PC-9 (cell line): ENCODE measurements around the gene ZAR1L. TPM values are rescaled to one million over a fixed set of nuclear protein-coding genes. Genes with fewer than 3 reads are reported as not detected.
"Not testable (repeated sequence)": the region's sequence is repeated elsewhere in the genome, so short reads cannot be mapped to it uniquely, and the experiment has no call there.

Source experiments
- Bru-seq: library from RNA; stranded (reverse); fragments of 400-500 nt; gene quantifications from one replicate; lab custom pipeline; 2021; lab: Mats Ljungman, UMichigan
- BruChase-seq, 2 experiments: library from RNA; stranded (reverse); fragments of 400-500 nt; gene quantifications; one replicate each; lab custom pipeline; 2021; lab: Mats Ljungman, UMichigan
- BruUV-seq: library from RNA; stranded (reverse); fragments of 400-500 nt; replicated peaks from 2 replicates; lab custom pipeline; 2021; lab: Mats Ljungman, UMichigan
- CTCF ChIA-PET: fragments of 300-600 bp; sonication (Branson Sonifier 250); formaldehyde crosslinking; loops from one replicate; lab custom pipeline; 2022; ENCODE audit warnings: antibody characterized with exemption; lab: Charles Lee
- POLR2A ChIA-PET: fragments of 300-600 bp; sonication (Branson Sonifier 250); formaldehyde crosslinking; loops from one replicate; lab custom pipeline; 2022; ENCODE audit warnings: antibody characterized with exemption; ENCODE audit not compliant: unreplicated experiment; lab: Charles Lee
- DNase-seq, 2 experiments: peaks; one replicate each; pipeline versions ENCODE4 v3.0.0 to v3.0.0-alpha.2; 2015 to 2022; ENCODE audit warnings: mixed read lengths in 1 of 2
- H2AFZ ChIP-seq: fragments of 200-600 bp; sonication (generic); 2 replicates; pipeline ENCODE4 v1.8.1; 2017; ENCODE audit warnings: antibody characterized with exemption
- H3F3A ChIP-seq: fragments of 200-600 bp; sonication (generic); 2 replicates; pipeline ENCODE4 v1.8.1; 2017; ENCODE audit warnings: antibody characterized with exemption, mild to moderate bottlenecking, low read depth; ENCODE audit not compliant: insufficient read depth
- H3K27ac ChIP-seq: fragments of 200-600 bp; sonication (generic); 2 replicates; pipeline ENCODE4 v1.6.1; 2016; ENCODE audit warnings: mixed run types
- H3K27me3 ChIP-seq: fragments of 200-600 bp; sonication (generic); 2 replicates; pipeline ENCODE4 v1.6.1; 2016; ENCODE audit warnings: low read depth, mixed run types; ENCODE audit not compliant: insufficient read depth
- H3K36me3 ChIP-seq: fragments of 200-600 bp; sonication (generic); 2 replicates; pipeline ENCODE4 v1.6.1; 2016; ENCODE audit warnings: low read depth, mixed run types
- H3K4me1 ChIP-seq: fragments of 200-600 bp; sonication (generic); replicated peaks from 2 replicates; pipeline ENCODE4 v1.6.1; 2016; ENCODE audit warnings: mixed run types; ENCODE audit not compliant: insufficient read depth
- H3K4me2 ChIP-seq: fragments of 200-600 bp; sonication (generic); 2 replicates; pipeline ENCODE4 v1.6.1; 2017; ENCODE audit warnings: mixed run types
- H3K4me3 ChIP-seq: fragments of 200-600 bp; sonication (generic); 2 replicates; pipeline ENCODE4 v1.6.1; 2016; ENCODE audit warnings: mixed run types
- H3K79me2 ChIP-seq: fragments of 200-600 bp; sonication (generic); 2 replicates; pipeline ENCODE4 v1.6.1; 2017; ENCODE audit warnings: low read depth, mixed run types
- H3K9me2 ChIP-seq: fragments of 200-600 bp; sonication (generic); 2 replicates; pipeline ENCODE4 v1.8.1; 2017; ENCODE audit warnings: mild to moderate bottlenecking; ENCODE audit not compliant: insufficient read depth
- H3K9me3 ChIP-seq: fragments of 200-600 bp; sonication (generic); 2 replicates; pipeline ENCODE4 v1.8.1; 2016; ENCODE audit warnings: low read depth; ENCODE audit not compliant: insufficient read depth
- H4K20me1 ChIP-seq: fragments of 200-600 bp; sonication (generic); 2 replicates; pipeline ENCODE4 v1.8.1; 2017; ENCODE audit not compliant: insufficient read depth
- EZH2 ChIP-seq: fragments of 200-600 bp; sonication (generic); IDR thresholded peaks from 2 replicates; pipeline ENCODE4 v1.8.0; 2017; ENCODE audit warnings: antibody characterized with exemption, low read depth
- intact Hi-C: fragments of 100-400 bp; cut with micrococcal nuclease; formaldehyde crosslinking; loops from one replicate; pipeline ENCODE4 v1.10.0; 2022; ENCODE audit not compliant: unreplicated experiment
- long read RNA-seq: library from polyadenylated mRNA; stranded (forward); transcript quantifications from one replicate; pipeline ENCODE4 v2.0.0, GENCODE V29; 2022
- total RNA-seq: library from RNA; stranded (reverse); gene quantifications from 2 replicates; pipeline ENCODE4 v1.2.3, GENCODE V29; 2021
- TF ChIP-seq, protein P1 (sequence below): fragments of 200-600 bp; sonication (generic); conservative IDR thresholded peaks from 2 replicates; pipeline ENCODE4 v1.6.1; 2017; ENCODE audit warnings: mixed run types, antibody characterized with exemption, mild to moderate bottlenecking, moderate library complexity

ZAR1L gene, protein sequence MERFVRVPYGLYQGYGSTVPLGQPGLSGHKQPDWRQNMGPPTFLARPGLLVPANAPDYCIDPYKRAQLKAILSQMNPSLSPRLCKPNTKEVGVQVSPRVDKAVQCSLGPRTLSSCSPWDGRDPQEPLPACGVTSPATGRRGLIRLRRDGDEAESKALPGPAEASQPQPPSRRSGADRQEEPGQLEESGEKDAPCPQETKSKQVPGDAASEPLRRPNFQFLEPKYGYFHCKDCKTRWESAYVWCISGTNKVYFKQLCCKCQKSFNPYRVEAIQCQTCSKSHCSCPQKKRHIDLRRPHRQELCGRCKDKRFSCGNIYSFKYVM
- total RNA-seq: 0.37 and 0.43 TPM in 2 replicates
- percentile 27 among the genes with signal in this experiment for Bru-seq, nascent RNA
- percentile 31 among the genes with signal in this experiment for BruChase-seq, experiment 1, labeled RNA remaining after a 2-hour chase
- BruChase-seq, experiment 2, labeled RNA remaining after a 6-hour chase: percentile 43 among the genes with signal in this experiment
- long read RNA-seq: 0 reads

DNA sequence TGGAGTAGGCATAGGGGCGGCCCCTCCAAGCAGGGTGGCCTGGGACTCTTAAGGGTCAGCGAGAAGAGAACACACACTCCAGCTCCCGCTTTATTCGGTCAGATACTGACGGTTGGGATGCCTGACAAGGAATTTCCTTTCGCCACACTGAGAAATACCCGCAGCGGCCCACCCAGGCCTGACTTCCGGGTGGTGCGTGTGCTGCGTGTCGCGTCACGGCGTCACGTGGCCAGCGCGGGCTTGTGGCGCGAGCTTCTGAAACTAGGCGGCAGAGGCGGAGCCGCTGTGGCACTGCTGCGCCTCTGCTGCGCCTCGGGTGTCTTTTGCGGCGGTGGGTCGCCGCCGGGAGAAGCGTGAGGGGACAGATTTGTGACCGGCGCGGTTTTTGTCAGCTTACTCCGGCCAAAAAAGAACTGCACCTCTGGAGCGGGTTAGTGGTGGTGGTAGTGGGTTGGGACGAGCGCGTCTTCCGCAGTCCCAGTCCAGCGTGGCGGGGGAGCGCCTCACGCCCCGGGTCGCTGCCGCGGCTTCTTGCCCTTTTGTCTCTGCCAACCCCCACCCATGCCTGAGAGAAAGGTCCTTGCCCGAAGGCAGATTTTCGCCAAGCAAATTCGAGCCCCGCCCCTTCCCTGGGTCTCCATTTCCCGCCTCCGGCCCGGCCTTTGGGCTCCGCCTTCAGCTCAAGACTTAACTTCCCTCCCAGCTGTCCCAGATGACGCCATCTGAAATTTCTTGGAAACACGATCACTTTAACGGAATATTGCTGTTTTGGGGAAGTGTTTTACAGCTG, at the start of gene ZAR1L, which contains the start of gene BRCA2:
ZAR1L (minus strand) TSS at position 126 of the 790 bp plus-strand sequence. CDS start 3,438 bp downstream, outside the sequence.
BRCA2 (plus strand) TSS at position 271 of the 790 bp plus-strand sequence. CDS start 953 bp downstream, outside the sequence.
- H3K36me3 ChIP-seq: peaks cover 8% of the 10 kb centered on the region; the same call in 1 of the 2 replicates
- H2AFZ ChIP-seq: peak within 1 kb of the TSS; percentile 100
- BruUV-seq: TSS peak; percentile 69
- ChIA-PET CTCF (interaction anchor here (0.5 to 0.7 kb wide), 4 partner anchors 15 to 406 kb away, joined by 4 to 12 read pairs (median 4); no protein-coding TSS in a partner anchor), POLR2A (interaction anchor here (0.5 to 0.7 kb wide), 9 partner anchors 30 to 1482 kb away, joined by 3 to 37 read pairs (median 3); no protein-coding TSS in a partner anchor)
- H3K27ac ChIP-seq: peak within 1 kb of the TSS; percentile 95
- no peaks in the 10 kb centered on the region for H3K9me2 ChIP-seq
- intact Hi-C loops: loop anchor here (2.0 to 10.0 kb wide), 3 partner anchors 219 to 321 kb away; partner anchors contain the start of genes N4BP2L2 and PDS5B
- H4K20me1 ChIP-seq: no peaks in the 10 kb centered on the region
- TF ChIP-seq, protein P1, sequence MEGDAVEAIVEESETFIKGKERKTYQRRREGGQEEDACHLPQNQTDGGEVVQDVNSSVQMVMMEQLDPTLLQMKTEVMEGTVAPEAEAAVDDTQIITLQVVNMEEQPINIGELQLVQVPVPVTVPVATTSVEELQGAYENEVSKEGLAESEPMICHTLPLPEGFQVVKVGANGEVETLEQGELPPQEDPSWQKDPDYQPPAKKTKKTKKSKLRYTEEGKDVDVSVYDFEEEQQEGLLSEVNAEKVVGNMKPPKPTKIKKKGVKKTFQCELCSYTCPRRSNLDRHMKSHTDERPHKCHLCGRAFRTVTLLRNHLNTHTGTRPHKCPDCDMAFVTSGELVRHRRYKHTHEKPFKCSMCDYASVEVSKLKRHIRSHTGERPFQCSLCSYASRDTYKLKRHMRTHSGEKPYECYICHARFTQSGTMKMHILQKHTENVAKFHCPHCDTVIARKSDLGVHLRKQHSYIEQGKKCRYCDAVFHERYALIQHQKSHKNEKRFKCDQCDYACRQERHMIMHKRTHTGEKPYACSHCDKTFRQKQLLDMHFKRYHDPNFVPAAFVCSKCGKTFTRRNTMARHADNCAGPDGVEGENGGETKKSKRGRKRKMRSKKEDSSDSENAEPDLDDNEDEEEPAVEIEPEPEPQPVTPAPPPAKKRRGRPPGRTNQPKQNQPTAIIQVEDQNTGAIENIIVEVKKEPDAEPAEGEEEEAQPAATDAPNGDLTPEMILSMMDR: no peak
- TF ChIP-seq EZH2: no peak
- H3K4me1 ChIP-seq: peaks cover 16% of the 10 kb centered on the region
- peak; percentile 74 to 80 for DNase-seq
- H3K4me2 ChIP-seq: peak within 1 kb of the TSS; percentile 93
- no peaks in the 10 kb centered on the region; the same call in 1 of the 2 replicates for H3F3A ChIP-seq
- H3K9me3 ChIP-seq: no peaks in the 10 kb centered on the region
- peaks cover 9% of the 10 kb centered on the region for H3K79me2 ChIP-seq
- no peaks in the 10 kb centered on the region for H3K27me3 ChIP-seq
- H3K4me3 ChIP-seq: peak within 1 kb of the TSS; percentile 95

DNA sequence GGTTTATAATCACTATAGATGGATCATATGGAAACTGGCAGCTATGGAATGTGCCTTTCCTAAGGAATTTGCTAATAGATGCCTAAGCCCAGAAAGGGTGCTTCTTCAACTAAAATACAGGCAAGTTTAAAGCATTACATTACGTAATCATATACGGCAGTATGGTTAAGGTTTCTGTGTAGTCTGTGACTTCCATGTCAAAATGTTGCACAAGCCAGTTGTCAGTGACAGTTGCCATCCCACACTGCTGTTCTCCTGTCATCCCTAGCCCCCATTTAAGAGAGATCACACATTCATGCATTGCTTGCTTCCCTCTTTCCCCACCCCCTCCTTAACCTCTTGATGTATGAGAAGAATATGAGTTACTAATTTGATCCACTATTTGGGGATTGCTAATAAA, 47.4 kb upstream of the ZAR1L start:
- ChIA-PET POLR2A (no interaction called here), CTCF (no interaction called here)
- Histone ChIP-seq H3K9me3 (no peaks in the 10 kb centered on the region), H3K79me2 (no peaks in the 10 kb centered on the region), H3K27me3 (no peaks in the 10 kb centered on the region), H3K36me3 (peaks cover 10% of the 10 kb centered on the region; the same call in 1 of the 2 replicates), H3K4me1 (no peaks in the 10 kb centered on the region), H3K4me2 (no peak overlapping the region), H4K20me1 (no peaks in the 10 kb centered on the region), H3K9me2 (no peaks in the 10 kb centered on the region), H3K27ac (no peak overlapping the region), H3K4me3 (no peak overlapping the region), H2AFZ (no peak overlapping the region), H3F3A (no peaks in the 10 kb centered on the region)
- no peak for DNase-seq
- no peak for TF ChIP-seq EZH2
- TF ChIP-seq, protein P1: no peak
- intact Hi-C loops: no loop called here
- no TSS peak for BruUV-seq

DNA sequence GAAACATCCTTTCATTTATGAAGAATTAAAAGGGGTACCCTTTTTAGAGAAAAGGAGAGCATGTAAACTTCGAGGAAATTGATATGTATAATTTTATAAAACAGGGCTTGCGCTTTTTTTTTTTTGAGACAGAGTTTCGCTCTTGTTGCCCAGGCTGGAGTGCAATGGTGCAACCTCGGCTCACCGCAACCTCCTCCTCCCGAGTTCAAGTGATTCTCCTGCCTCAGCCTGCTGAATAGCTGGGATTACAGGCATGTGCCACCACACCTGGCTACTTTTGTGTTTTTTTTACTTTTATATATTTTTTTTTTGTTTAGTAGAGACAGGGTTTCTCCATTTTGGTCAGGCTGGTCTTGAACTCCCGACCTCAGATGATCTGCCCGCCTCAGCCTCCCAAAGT, 40.8 kb upstream of the ZAR1L start:
- H3K79me2 ChIP-seq, H3K9me2 ChIP-seq, H2AFZ ChIP-seq, H3K4me2 ChIP-seq, intact Hi-C loops, POLR2A ChIA-PET, H3K27ac ChIP-seq, DNase-seq, BruUV-seq, H3K9me3 ChIP-seq, H3F3A ChIP-seq, H4K20me1 ChIP-seq, H3K4me1 ChIP-seq, CTCF ChIA-PET, H3K27me3 ChIP-seq, H3K4me3 ChIP-seq: not testable (repeated sequence)
- peaks cover 19% of the 10 kb centered on the region; the same call in 1 of the 2 replicates for H3K36me3 ChIP-seq
